Activated CD4-positive, alpha-beta memory T cell treated with anti-CD3 and anti-CD28 coated beads, Interleukin-2, amount 10 ng/mL, durations not matched to agents 7 days and 5 days (primary cell): Measurements from ENCODE around the gene KCNAB3. TPM values are rescaled to one million over a fixed set of nuclear protein-coding genes. Genes with fewer than 3 reads are reported as not detected.

Experiments
- CTCF ChIA-PET: fragments of 350-600 bp; sonication (Branson Sonifier 250); formaldehyde crosslinking; loops from one replicate; lab custom pipeline; 2021; ENCODE audit warnings: antibody characterized with exemption, inconsistent platforms; lab: Charles Lee
- POLR2A ChIA-PET: fragments of 350-600 bp; sonication (Branson Sonifier 250); formaldehyde crosslinking; loops from one replicate; lab custom pipeline; 2021; ENCODE audit warnings: antibody characterized with exemption; lab: Charles Lee
- DNase-seq: peaks from one replicate; pipeline ENCODE4 v3.0.0-alpha.2; 2020
- H3K27ac Mint-ChIP-seq: one replicate; pipeline ENCODE4 v1.8.0; 2021; ENCODE audit warnings: mild to moderate bottlenecking, mixed read lengths
- H3K27me3 Mint-ChIP-seq: one replicate; pipeline ENCODE4 v1.8.0; 2021; ENCODE audit warnings: mixed read lengths
- H3K36me3 Mint-ChIP-seq: one replicate; pipeline ENCODE4 v1.8.0; 2021; ENCODE audit warnings: low read depth, mixed read lengths
- H3K4me1 Mint-ChIP-seq: one replicate; pipeline ENCODE4 v1.8.0; 2021; ENCODE audit warnings: mixed read lengths
- H3K4me3 Mint-ChIP-seq: one replicate; pipeline ENCODE4 v1.8.0; 2021; ENCODE audit warnings: mild to moderate bottlenecking, mixed read lengths
- H3K9me3 Mint-ChIP-seq: one replicate; pipeline ENCODE4 v1.8.0; 2021; ENCODE audit warnings: mixed read lengths
- total RNA-seq, 2 experiments: library from RNA; stranded (reverse); gene quantifications; one replicate each; pipeline ENCODE4 v1.2.3, GENCODE V29; 2021

The KCNAB3 gene
- total RNA-seq, 2 experiments from 2014 or later, result 7.7 to 8.4 TPM

- Mint-ChIP-seq H3K36me3 (peaks cover 58% of the 10 kb centered on the region), H3K9me3 (no peaks in the 10 kb centered on the region), H3K27me3 (no peaks in the 10 kb centered on the region), H3K27ac (no peak overlapping the region), H3K4me3 (no peak overlapping the region), H3K4me1 (peaks cover 42% of the 10 kb centered on the region)
- POLR2A ChIA-PET, result interaction anchor here (5.9 kb wide), 1 partner anchor 17 kb away, joined by 50 read pairs; no protein-coding TSS in a partner anchor
- no peak for DNase-seq
- CTCF ChIA-PET, result interaction anchor here (0.9 to 3.8 kb wide), 5 partner anchors 20 to 122 kb away, joined by 3 to 18 read pairs (median 5); partner anchors contain the start of gene RNF227
These were observed 6.2 kb upstream of the KCNAB3 start for GRCh38 chr17:7935859-7936258.

DNA sequence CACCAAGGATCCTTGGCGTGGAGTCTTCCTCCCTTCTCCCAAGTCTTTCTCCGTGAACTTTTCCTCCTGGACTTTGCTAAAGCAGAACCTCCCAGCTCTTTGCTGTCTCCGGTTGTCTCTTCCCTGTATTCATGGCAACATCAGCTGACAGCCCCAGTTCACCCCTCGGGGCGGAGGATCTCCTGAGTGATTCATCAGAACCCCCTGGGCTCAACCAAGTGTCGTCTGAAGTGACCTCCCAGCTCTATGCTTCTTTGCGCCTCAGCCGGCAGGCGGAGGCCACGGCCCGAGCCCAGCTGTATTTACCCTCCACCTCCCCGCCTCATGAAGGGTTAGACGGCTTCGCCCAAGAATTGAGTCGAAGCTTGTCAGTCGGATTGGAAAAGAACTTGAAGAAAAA lies 3.3 kb upstream of the KCNAB3 start:
- ChIA-PET POLR2A (interaction anchor here (0.9 to 6.9 kb wide), 25 partner anchors 11 to 282 kb away, joined by 3 to 144 read pairs (median 5); partner anchors contain the start of genes ATP1B2, CYB5D1, NAA38 and RNF227), CTCF (interaction anchor here (0.9 to 3.8 kb wide), 19 partner anchors 13 to 246 kb away, joined by 3 to 54 read pairs (median 5); partner anchors contain the start of genes KDM6B, NAA38 and TP53)
- H3K4me1 Mint-ChIP-seq, result peaks cover 57% of the 10 kb centered on the region
- peak overlapping the region; percentile 87 for H3K27ac Mint-ChIP-seq
- peak overlapping the region; percentile 93 for H3K4me3 Mint-ChIP-seq
- peaks cover 48% of the 10 kb centered on the region for H3K36me3 Mint-ChIP-seq
- DNase-seq, result peak; percentile 53
- no peaks in the 10 kb centered on the region for H3K9me3 Mint-ChIP-seq
- no peaks in the 10 kb centered on the region for H3K27me3 Mint-ChIP-seq

DNA sequence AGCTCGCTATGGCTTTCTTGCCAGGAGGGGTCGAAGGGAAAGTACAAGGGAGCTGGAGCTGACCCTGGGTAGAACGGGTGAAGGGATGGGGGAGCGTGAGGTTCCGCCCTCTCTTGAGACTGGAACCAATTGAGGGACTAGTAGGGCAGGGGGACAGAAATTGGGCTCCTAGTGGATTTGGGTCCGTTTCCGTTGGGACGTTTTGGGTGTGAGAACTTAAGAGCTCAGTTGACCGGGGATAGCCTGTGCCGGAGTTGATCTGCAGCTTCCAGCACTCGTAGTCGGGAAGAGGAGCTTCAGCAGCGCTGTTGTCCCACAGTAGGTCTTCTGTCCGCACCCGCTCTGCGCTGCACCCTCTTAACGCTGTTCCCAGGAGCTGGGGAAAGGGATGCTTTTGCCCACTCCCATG lies 2.8 kb upstream of the KCNAB3 start:
- POLR2A ChIA-PET, result interaction anchor here (0.8 to 6.9 kb wide), 26 partner anchors 7 to 276 kb away, joined by 3 to 144 read pairs (median 5); partner anchors contain the start of genes CYB5D1, GUCY2D, NAA38 and RNF227
- H3K9me3 Mint-ChIP-seq, result no peaks in the 10 kb centered on the region
- CTCF ChIA-PET, result interaction anchor here (0.6 to 3.8 kb wide), 24 partner anchors 8 to 246 kb away, joined by 3 to 54 read pairs (median 4); partner anchors contain the start of genes KDM6B, NAA38 and TP53
- peak overlapping the region; percentile 93 for H3K4me3 Mint-ChIP-seq
- DNase-seq, result peak; percentile 39
- no peaks in the 10 kb centered on the region for H3K27me3 Mint-ChIP-seq
- H3K36me3 Mint-ChIP-seq, result peaks cover 49% of the 10 kb centered on the region
- H3K27ac Mint-ChIP-seq, result peak overlapping the region; percentile 87
- H3K4me1 Mint-ChIP-seq, result peaks cover 58% of the 10 kb centered on the region

GRCh38 chr17:7931709-7932482 lies 2.2 kb upstream of the KCNAB3 start, which contains the start of the genes CNTROB and TRAPPC1:
Gene CNTROB (plus strand): TSS chr17:7932206. CDS start chr17:7933080, 874 bp downstream.
Gene TRAPPC1 (minus strand): TSS chr17:7931946. CDS start chr17:7931829, 117 bp downstream.
- H3K27me3 Mint-ChIP-seq, result no peaks in the 10 kb centered on the region
- peak within 1 kb of the TSS; percentile 87 for H3K27ac Mint-ChIP-seq
- ChIA-PET POLR2A (interaction anchor here (0.5 to 6.9 kb wide), 27 partner anchors 8 to 413 kb away, joined by 3 to 144 read pairs (median 5); partner anchors contain the start of genes CYB5D1, GUCY2D, NAA38 and RNF227), CTCF (interaction anchor here (0.6 to 3.8 kb wide), 22 partner anchors 9 to 245 kb away, joined by 3 to 54 read pairs (median 4); partner anchors contain the start of genes KDM6B, NAA38 and TP53)
- H3K9me3 Mint-ChIP-seq, result no peaks in the 10 kb centered on the region
- peaks cover 46% of the 10 kb centered on the region for H3K36me3 Mint-ChIP-seq
- peak; percentile 100 for DNase-seq
- H3K4me1 Mint-ChIP-seq, result peaks cover 56% of the 10 kb centered on the region
- peak within 1 kb of the TSS; percentile 93 for H3K4me3 Mint-ChIP-seq

GRCh38 chr17:7930841-7931631 lies 1.4 kb upstream of the KCNAB3 start:
- Mint-ChIP-seq H3K27ac (peak overlapping the region; percentile 87), H3K4me3 (peak overlapping the region; percentile 93), H3K4me1 (peaks cover 51% of the 10 kb centered on the region), H3K27me3 (no peaks in the 10 kb centered on the region), H3K9me3 (no peaks in the 10 kb centered on the region), H3K36me3 (peaks cover 37% of the 10 kb centered on the region)
- ChIA-PET CTCF (interaction anchor here (0.6 to 2.8 kb wide), 11 partner anchors 9 to 244 kb away, joined by 3 to 54 read pairs (median 3); partner anchors contain the start of gene TP53), POLR2A (interaction anchor here (0.5 to 6.9 kb wide), 16 partner anchors 9 to 412 kb away, joined by 3 to 144 read pairs (median 10); partner anchors contain the start of genes RNF227, TP53 and WRAP53)
- no peak for DNase-seq

DNA sequence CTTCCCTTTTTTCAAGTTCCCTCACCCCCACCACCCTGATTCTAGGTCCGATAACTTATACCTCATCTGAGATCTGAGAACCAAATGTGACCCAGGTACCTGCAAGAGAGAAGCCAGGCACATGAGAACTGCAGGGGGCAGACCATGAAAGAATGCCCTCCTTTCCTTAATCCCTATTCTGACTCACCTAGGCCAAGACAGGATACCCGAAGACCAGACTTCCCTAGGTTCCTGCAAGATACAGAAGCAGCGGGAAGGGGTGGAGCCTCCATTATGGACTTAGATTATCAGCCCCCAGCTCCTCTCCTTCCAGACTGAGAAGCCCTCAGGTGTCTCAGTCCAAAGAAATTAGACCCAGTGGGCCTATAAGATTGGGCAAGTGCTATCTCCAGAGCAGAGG lies 2.1 kb downstream of the KCNAB3 start:
- POLR2A ChIA-PET, result interaction anchor here (1.4 to 1.8 kb wide), 2 partner anchors 12 to 23 kb away, joined by 4 to 8 read pairs; partner anchors contain the start of gene RNF227
- DNase-seq, result no peak
- H3K27ac Mint-ChIP-seq, result no peak overlapping the region
- CTCF ChIA-PET, result interaction anchor here (1.8 kb wide), 1 partner anchor 14 kb away, joined by 4 read pairs; no protein-coding TSS in a partner anchor
- H3K4me3 Mint-ChIP-seq, result no peak overlapping the region
- peaks cover 20% of the 10 kb centered on the region for H3K36me3 Mint-ChIP-seq
- no peaks in the 10 kb centered on the region for H3K9me3 Mint-ChIP-seq
- no peaks in the 10 kb centered on the region for H3K27me3 Mint-ChIP-seq
- H3K4me1 Mint-ChIP-seq, result peaks cover 31% of the 10 kb centered on the region

DNA sequence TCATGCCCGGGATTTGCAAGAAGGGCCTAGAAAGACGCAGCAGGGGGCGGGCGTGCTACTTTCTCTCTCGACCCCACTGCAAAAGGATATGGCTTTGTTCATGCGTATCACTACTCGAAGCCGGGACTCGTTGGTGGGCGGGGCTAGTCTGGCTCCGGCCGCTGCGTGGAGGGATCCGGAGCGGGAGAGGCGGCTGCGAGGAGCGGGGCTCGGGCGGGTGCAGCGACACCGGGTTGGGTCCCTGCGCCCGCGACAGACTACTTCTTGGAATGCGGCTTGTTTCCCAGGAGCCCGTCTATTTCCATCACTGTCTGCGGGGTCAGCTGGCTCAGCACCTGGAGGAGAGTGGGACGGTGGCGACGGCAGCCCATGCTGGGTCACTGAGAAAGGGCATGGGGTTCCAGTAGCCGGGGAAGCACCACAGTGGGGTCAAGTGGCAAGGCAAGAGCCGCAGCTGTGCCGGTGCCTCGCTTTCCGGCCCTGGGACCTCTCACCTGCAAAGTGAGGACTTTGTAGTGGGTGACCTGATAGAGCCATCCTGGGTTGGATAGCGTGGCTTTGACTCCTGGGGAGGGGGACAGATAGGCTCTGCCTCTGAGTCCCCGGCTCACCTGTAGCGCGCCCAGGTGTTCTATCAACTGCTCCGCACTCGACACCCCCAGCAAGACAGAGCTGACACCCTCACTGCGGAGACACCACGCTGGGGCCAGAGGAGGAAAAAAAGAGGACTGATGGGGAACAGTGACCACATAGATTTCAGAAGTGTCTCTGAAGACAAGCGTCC lies 6.6 kb downstream of the KCNAB3 start:
- Mint-ChIP-seq H3K4me3 (peak overlapping the region; percentile 65), H3K4me1 (peaks cover 19% of the 10 kb centered on the region), H3K27ac (peak overlapping the region; percentile 55), H3K27me3 (no peaks in the 10 kb centered on the region), H3K36me3 (peaks cover 2% of the 10 kb centered on the region), H3K9me3 (no peaks in the 10 kb centered on the region)
- CTCF ChIA-PET, result interaction anchor here (0.6 to 0.7 kb wide), 2 partner anchors 67 kb away, joined by 3 to 4 read pairs; no protein-coding TSS in a partner anchor
- peak; percentile 84 for DNase-seq
- POLR2A ChIA-PET, result interaction anchor here (0.7 to 10.4 kb wide), 3 partner anchors 9 to 66 kb away, joined by 3 to 144 read pairs (median 3); partner anchors contain the start of genes CNTROB, KCNAB3 and TRAPPC1

- H3K36me3 Mint-ChIP-seq, result no peaks in the 10 kb centered on the region
- ChIA-PET CTCF (interaction anchor here (0.7 to 7.9 kb wide), 2 partner anchors 67 kb away, joined by 4 to 90 read pairs; no protein-coding TSS in a partner anchor), POLR2A (interaction anchor here (0.7 to 10.4 kb wide), 2 partner anchors 9 to 65 kb away, joined by 3 to 144 read pairs; partner anchors contain the start of genes CNTROB, KCNAB3 and TRAPPC1)
These were observed 7.3 kb downstream of the KCNAB3 start for GRCh38 chr17:7922269-7922844.

DNA sequence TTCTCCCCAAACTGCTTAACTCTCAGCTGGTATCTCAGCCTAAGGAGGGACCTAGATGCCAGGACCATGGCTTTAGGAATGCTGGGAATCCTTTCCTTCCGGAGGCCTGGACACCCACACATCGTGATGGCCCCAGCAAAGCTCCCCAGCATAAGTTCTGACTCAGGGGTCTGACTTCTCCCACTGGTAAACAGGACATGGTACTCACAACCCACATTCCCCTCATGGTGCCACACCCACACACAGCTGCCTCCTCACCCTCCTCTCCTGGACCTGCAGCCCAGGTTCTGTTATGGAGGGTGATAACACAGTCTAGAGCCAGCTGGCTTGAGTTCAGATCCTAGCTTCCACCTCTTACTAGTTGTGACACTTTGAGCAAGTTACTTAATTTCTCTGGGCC lies 12.8 kb downstream of the KCNAB3 start:
- H3K27ac Mint-ChIP-seq, result peak overlapping the region; percentile 21
- CTCF ChIA-PET, result interaction anchor here (1.1 to 7.9 kb wide), 7 partner anchors 11 to 82 kb away, joined by 3 to 90 read pairs (median 5); partner anchors contain the start of genes CNTROB, NAA38 and TRAPPC1
- no peak for DNase-seq
- H3K4me1 Mint-ChIP-seq, result peaks cover 37% of the 10 kb centered on the region
- H3K9me3 Mint-ChIP-seq, result no peaks in the 10 kb centered on the region
- no peaks in the 10 kb centered on the region for H3K27me3 Mint-ChIP-seq
- H3K4me3 Mint-ChIP-seq, result peak overlapping the region; percentile 60
- peaks cover 8% of the 10 kb centered on the region for H3K36me3 Mint-ChIP-seq
- POLR2A ChIA-PET, result interaction anchor here (0.8 to 10.4 kb wide), 7 partner anchors 10 to 230 kb away, joined by 3 to 144 read pairs (median 8); partner anchors contain the start of genes CNTROB, KCNAB3, NAA38 and TP53

More at GRCh38 chr17:7922269-7922844, 7.3 kb downstream of the KCNAB3 start:
- H3K4me3 Mint-ChIP-seq, result peak overlapping the region; percentile 65
- H3K9me3 Mint-ChIP-seq, result no peaks in the 10 kb centered on the region
- no peaks in the 10 kb centered on the region for H3K27me3 Mint-ChIP-seq
- no peak for DNase-seq
- peak overlapping the region; percentile 55 for H3K27ac Mint-ChIP-seq
- H3K4me1 Mint-ChIP-seq, result peaks cover 17% of the 10 kb centered on the region

- Mint-ChIP-seq H3K4me1 (peaks cover 35% of the 10 kb centered on the region), H3K27me3 (no peaks in the 10 kb centered on the region), H3K4me3 (peak overlapping the region; percentile 60), H3K27ac (peak overlapping the region; percentile 21), H3K9me3 (no peaks in the 10 kb centered on the region), H3K36me3 (peaks cover 12% of the 10 kb centered on the region)
- POLR2A ChIA-PET, result interaction anchor here (0.7 to 10.4 kb wide), 15 partner anchors 8 to 345 kb away, joined by 3 to 144 read pairs (median 5); partner anchors contain the start of genes CHD3, CNTROB, KCNAB3 and NAA38
- CTCF ChIA-PET, result interaction anchor here (0.7 to 7.9 kb wide), 18 partner anchors 11 to 144 kb away, joined by 3 to 90 read pairs (median 4); partner anchors contain the start of genes CNTROB, KCNAB3, NAA38 and TRAPPC1
- DNase-seq, result no peak
These were observed 13.3 kb downstream of the KCNAB3 start for GRCh38 chr17:7916385-7916682.
